SIG-M5 (cell line): ENCODE data around the gene HMOX1.
"Not testable (repeated sequence)": the region's sequence is repeated elsewhere in the genome, so short reads cannot be mapped to it uniquely, and the experiment has no call there.

ENCODE experiments used
- DNase-seq: peaks from one replicate; lab custom pipeline; 2025; lab: John Stamatoyannopoulos, UW

HMOX1 gene

DNA sequence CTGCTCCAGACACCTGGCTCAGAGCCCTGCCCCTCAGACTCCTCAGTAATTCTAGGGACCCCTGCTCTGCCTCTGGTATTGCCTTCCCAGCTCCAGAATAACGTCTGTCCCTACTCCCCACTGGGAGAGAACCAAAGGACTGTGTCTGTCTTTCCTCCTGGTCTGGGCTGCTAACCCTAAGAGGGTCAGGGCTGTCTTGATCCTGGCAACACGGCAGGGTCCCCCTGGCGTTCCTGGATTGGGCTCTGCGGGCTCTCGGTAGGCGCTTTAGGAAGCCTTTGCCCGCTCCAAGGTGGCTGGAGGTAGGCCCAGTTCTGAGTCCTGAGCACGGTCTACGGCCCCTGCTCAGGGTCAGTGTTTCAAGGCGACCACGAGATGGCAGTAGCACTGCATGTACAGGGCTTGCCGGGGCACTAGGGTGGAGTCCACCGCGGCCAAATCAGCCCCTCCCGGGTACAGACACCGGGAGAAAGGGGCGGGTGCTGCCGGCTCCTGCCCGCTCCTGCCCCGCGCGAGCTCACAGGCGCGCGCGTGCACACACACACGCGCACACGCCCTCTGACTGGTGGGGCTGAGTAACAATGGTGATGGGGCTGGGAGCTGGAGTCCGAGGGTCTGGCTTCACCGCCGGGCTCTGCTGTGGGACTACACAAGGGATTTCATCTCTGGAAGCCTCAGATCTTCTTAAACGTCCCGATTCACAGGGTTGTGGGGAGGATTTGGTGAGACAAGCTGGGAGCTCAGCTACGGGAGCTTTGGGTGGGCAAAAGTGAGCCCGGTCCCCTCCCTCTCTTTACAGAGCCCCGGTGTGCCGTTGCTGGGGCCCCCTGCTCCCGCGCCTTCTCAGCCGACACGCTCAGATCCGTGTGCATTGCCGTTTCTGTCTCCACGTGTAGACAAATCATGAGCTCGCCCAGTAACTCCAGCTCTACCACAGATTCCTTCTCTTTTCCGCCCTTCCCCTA is 30.1 kb upstream of the HMOX1 start:
- DNase-seq, result no peak

DNA sequence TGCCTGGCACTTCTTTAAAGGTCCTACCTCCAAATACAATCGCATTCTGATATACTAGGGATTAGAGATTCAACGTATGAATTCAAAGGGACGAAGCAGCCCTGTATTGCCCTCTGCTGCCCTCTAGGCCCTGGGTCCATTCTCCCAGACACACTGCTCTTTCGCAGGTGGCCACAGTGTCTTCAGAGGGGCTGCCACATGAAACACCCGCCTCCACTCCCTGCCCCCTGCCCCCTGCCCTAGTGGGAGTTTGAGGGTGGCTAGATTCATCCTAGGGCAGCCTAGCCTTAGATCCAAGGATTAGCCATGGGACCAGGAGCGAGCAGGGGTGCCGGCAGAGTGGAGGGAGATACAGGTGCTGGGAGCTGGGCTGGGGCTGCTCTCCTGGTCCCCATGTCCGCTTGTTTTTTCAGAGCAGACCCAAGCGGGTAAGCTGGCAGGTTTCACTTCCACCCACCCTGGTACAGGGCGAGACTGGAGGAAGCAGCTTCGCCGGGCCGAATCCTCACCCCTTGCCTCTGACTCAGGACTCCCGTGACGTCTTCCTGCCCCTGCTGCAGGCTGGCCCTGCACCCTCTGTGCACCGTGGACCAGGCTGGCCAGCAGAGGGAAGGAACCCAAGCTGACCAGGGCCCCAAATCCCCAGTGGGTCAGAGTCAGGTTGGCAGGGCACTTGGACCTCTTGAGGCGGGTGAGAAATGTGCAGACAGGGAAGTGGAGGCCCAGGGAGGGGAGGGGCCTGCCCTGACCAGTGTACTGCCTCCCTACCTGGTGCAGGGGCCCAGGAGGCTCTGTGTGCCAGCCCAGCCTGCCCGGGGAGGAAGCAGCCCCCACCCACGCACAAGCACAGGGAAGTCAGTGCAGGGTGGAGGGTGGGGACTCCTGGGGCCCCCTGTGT is 28.4 kb upstream of the HMOX1 start:
- DNase-seq, result peak; percentile 17

DNA sequence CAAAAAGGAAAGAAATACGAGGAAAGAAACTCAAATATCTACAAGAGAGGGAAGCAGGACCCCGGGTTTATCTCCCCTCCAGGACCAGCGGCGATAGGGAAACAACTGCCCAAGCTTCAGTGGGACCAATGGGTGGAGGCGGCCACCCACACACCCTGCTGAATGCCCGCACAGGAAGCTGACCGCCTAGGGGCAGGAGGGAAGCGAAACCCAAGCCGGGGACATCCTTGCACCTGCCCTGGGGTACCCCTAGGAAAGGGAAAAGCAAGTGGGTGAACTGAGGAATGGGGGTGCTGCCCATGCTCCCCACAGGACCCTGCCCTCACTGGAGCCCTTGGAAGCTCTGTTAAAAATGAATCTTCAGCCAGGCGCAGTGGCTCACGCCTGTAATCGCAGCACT is 27.6 kb upstream of the HMOX1 start:
- DNase-seq, result no peak

DNA sequence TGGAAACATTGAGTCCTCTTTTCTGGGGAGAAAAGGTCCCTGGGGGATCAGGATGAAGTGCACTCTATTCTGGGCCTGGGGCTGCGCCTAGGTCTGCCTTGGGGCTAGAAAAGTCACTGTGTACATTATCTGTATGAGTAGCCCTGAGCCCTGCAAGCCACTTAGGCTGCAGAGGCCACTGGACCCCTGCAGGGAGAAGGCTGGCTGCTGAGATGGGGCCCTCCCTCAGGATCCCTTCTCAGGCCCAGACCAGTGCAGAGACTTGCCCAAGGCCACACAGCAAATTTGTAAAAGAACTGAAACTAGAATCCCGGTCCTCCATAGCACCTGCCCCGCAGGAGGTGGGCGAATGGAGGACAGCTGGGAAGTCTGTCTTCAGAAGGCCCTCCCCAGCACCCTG is 26.8 kb upstream of the HMOX1 start:
- no peak for DNase-seq

- DNase-seq, result no peak
Measured at GRCh38 chr22:35357883-35358621, 22.8 kb upstream of the HMOX1 start.

DNA sequence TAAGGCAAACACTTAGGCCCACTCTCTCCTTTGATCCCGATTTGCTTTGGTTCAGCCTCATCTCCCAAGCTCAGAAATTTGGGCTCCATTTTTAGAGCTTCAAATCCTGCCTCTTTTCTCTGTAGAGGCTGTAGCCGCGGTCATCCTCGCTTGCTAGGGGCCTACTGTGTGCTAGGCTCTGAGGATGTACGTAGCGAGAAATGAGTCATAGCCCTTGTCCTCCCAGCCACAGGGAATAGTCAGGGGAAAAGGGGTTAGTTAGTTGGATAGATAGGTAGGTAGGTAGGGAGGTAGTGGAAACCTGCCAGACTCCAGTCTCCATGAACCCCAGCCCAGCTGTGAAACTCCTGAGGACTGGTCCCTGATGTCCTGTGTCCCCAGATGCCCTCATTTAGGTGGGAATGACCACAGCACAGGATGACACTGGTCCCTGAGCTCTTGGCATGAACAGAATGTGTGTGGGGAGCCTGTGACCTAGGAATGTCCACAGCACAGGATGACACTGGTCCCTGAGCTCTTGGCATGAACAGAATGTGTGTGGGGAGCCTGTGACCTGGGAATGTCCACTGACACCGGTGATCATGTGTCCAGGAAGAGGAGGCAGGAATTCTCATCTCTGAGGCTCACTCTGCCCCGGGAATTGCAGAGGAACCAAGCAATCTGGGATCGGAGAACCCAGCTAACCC is 21.4 kb upstream of the HMOX1 start:
- DNase-seq, result no peak

DNA sequence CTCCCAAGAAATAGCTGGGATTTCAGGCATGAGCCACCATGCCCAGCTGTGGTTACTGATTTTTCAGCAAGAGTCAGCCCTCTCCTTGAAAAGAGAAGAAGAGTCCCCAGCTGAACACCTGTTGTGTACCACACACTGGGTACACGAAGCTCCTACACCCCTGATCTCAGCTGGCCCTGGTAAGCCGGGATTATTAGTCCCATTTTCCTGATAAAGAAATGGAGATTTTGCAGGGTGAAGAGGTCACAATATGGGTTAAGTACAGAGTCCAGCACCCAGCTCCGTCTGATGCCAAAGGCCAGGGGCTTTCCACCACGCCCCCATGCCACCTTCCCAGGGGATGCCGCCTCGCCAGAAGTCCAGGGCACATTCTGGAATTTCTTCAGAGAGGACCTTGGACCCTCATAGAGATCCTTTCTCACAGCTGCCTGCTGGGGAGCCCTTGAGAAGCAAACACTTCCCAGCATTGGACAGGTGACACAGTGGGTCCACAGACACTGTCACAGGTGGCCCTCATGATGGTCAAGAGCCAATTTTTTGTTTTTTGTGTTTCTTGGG is 19.8 kb upstream of the HMOX1 start:
- DNase-seq, result no peak

DNA sequence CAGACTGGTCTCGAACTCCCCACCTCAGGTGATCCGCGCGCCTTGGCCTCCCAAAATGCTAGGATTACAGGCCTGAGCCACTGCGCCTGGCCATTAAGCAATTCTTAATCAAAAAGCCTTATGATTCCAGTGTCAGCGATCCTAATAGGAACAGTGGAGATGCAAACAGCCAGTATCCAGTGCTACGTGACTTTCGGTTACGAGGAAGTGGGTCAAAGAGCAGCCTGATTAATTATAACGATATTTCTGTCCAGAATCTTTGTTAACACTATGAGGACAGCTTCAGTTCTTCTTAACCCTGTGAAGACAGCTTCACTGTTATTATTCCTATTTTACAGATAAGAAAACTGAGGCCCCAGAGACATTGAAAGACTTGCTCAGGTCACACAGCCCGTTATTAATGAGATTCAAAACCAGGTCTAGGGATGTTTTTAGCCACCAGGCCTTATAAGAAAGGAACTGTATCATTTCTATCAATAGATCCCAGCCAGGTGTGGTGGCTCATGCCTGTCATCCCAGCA is 17.3 kb upstream of the HMOX1 start:
- no peak for DNase-seq

DNA sequence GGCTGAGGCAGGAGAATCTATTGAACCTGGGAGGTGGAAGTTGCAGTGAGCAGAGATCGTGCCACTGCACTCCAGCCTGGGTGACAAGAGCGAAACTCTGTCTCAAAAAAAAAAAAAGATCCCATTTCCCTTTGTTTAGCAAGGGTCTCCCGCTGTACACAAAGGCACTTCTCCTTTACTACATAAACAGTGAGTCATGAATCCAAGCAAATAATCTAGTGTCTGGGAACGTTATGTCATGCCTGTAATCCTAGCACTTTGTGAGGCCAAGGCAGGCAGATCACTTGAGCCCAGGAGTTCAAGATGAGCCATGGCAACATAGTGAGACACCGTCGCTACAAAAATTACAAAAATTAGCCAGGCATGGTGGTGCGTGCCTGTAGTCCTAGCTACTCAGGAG is 16.7 kb upstream of the HMOX1 start:
- not testable (repeated sequence) for DNase-seq

DNA sequence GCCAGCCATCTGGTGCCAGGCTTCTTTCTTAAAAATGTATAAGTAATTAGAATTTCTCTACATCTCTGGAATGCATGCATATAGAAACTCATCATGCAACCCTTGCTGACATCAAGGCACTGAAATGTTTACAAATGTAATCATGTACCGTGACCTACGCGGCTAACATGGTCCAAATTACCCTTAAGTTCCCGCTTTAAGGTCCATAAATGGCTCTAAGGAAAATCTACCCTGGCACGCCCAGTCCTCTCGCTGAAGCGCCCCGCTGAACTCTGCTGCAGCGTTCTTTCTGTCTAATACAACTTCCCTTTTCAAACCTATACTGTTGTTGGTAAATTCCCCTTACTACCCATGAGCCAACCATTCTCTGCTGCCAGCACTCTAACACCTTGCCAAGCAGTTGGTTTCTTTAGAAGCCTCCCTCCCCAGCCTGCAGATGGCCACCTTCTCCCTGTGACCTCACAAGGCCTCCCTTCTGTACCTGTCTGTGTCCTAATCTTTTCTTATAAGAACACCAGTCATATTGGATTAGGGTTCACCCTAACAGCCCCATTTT is 13.5 kb upstream of the HMOX1 start:
- no peak for DNase-seq

- DNase-seq, result no peak
Measured at GRCh38 chr22:35368386-35368785, 12.5 kb upstream of the HMOX1 start.

DNA sequence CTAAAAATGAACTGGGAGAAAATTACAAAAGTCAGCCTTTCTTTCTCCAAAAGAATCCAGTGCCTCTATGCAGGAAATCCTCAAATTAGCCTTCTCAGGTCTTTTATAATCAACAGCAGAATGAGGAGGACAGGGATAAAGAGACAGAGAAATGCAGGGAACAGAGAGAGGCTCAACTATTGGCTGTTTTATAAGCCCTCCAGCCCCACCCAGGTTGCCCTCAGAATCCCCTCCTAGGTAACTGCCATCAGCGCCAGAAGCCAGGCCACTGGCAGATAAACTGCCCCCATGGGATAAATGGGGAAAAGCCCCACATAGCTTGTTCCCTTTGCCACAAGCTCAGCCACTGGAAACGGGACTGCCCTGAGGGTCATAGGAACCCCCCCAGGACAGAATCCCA is 10.9 kb upstream of the HMOX1 start:
- DNase-seq, result no peak

GRCh38 chr22:35373781-35374180 is 7.1 kb upstream of the HMOX1 start:
- no peak for DNase-seq

GRCh38 chr22:35375031-35375430 is 5.9 kb upstream of the HMOX1 start:
- no peak for DNase-seq

DNA sequence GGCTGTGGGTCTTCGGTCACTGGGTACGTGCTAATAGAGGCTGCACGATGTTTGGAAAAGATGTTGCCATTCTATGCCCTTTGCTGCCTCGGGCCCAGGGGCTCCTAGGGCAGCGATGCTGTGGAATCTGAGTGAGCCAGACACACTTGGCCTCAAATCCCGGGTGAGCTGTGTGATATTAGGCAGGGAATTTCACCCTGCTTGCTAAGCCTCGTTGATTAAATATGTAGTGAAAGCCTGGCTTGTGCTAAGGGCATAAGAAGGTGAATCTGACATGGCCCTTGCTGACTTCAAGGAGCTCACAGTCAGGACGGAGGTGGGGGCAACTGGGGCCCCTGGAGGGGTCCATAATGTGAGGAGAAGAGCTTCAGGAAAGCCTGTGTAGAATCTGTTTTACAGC is 5.4 kb upstream of the HMOX1 start:
- DNase-seq, result no peak

DNA sequence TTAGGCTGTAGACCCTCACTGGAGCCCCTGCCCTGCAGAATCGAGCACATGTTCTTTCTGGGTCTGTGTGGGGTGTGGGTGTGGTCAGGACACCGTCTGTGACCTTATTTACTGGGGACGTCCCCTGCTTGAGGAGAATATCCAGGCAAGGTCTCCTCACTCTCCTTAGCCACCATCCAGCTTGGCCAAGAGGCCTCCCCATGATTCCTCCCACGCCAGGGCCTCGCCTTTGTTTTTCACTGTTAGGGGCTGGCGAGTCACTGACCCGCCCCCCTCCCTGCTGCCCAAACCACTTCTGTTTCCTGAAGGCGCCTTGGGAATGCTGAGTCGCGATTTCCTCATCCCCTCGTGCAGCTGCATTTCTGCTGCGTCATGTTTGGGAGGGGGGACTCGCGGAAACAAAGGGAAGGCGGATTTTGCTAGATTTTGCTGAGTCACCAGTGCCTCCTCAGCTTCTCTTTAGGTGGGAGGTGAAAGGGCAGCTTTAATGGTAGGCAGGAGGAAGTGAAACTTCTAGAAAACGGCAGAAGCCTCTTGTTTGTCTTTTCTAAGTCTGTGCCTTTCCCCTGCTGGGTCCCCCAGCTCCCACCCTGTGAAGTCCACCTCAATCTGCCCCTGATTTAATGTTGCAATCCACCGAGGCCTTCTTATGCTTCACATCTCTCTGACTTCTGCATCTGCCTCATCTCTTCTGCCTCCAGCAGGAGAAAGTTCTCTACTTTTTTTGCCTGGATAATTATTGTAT is 4.0 kb upstream of the HMOX1 start:
- peak; percentile 81 for DNase-seq

DNA sequence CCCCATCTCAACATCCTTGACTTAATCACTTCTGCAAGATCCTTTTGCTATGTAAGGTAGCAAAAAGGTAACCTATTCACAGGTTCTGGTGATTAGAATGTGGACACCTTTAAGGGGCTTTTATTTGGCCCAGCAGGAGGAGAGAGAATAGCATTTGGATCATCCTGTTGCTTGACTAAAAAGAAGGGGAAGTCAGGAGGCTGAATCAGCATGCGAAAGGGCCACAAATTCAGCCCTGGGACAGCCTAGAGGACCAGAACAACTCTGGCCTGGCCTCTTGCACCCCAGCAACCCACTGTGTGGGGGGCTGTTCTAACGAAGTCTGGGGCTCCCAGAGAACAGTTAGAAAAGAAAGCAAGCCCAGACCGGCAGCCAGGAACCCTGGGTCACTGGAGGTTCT is 3.2 kb upstream of the HMOX1 start:
- no peak for DNase-seq

DNA sequence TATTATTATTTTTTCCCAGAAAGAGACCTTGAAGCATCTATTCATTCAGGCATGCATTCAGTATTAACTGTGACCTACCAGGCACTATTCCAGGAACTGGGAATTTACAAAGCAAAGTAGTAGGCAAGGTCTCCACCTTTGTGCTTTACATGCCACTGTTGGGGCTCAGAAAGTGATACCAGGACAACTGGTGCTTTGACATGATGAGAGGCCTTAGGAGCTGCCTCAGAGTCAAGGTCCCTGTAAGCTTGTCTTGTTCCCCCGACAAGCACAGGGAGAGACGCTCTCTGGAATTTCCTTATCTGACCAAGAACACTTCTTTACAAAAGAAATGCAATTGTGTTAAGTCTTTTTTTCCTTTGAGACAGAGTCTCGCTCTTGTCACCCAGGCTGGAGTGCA is 2.3 kb upstream of the HMOX1 start:
- no peak for DNase-seq

- DNase-seq, result no peak
Measured at GRCh38 chr22:35379146-35379993, 1.5 kb upstream of the HMOX1 start.
